ENCODE measurements around the gene CORO1C. TPM values are rescaled to one million over a fixed set of nuclear protein-coding genes. Genes with fewer than 3 reads are reported as not detected.

The CORO1C gene
- total RNA-seq, 1 donor from 2014 or later, result 65.3 TPM

DNA sequence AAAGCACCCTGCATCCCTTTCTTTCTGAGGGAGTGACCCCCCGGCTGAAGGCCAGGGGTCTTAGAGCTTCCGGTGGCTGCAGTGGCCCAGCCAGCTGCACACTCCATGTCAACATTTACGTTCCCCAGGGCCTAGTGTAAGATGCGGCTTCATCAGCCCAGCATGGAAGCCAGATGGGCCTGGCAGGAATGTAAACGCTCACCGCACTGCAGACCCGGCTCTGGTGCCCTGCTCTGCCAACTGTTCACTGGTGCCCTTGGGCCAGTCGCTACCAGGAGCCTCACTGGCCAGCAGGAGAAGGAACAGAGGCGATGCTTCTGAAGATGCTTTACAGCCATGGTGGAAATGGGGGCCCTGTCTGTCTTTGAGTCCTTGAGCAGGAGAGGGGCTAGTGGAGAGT lies 124.8 kb downstream of the CORO1C start:
- TF ChIP-seq, protein P1, sequence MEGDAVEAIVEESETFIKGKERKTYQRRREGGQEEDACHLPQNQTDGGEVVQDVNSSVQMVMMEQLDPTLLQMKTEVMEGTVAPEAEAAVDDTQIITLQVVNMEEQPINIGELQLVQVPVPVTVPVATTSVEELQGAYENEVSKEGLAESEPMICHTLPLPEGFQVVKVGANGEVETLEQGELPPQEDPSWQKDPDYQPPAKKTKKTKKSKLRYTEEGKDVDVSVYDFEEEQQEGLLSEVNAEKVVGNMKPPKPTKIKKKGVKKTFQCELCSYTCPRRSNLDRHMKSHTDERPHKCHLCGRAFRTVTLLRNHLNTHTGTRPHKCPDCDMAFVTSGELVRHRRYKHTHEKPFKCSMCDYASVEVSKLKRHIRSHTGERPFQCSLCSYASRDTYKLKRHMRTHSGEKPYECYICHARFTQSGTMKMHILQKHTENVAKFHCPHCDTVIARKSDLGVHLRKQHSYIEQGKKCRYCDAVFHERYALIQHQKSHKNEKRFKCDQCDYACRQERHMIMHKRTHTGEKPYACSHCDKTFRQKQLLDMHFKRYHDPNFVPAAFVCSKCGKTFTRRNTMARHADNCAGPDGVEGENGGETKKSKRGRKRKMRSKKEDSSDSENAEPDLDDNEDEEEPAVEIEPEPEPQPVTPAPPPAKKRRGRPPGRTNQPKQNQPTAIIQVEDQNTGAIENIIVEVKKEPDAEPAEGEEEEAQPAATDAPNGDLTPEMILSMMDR (IDR thresholded peaks at IDR 0.05; ENCODE audit: unreplicated experiment), result no peak
- Mint-ChIP-seq H3K36me3 (no peaks in the 10 kb centered on the region), H3K9me3 (no peaks in the 10 kb centered on the region), H3K27ac (no peak overlapping the region), H3K4me1 (peaks cover 7% of the 10 kb centered on the region), H3K4me3 (no peak overlapping the region), H3K27me3 (ENCODE audit: low read depth) (no peaks in the 10 kb centered on the region)
- DNase-seq (ENCODE audit: low spot score in 2 of 2, unreplicated experiment in 2 of 2), result no peak

DNA sequence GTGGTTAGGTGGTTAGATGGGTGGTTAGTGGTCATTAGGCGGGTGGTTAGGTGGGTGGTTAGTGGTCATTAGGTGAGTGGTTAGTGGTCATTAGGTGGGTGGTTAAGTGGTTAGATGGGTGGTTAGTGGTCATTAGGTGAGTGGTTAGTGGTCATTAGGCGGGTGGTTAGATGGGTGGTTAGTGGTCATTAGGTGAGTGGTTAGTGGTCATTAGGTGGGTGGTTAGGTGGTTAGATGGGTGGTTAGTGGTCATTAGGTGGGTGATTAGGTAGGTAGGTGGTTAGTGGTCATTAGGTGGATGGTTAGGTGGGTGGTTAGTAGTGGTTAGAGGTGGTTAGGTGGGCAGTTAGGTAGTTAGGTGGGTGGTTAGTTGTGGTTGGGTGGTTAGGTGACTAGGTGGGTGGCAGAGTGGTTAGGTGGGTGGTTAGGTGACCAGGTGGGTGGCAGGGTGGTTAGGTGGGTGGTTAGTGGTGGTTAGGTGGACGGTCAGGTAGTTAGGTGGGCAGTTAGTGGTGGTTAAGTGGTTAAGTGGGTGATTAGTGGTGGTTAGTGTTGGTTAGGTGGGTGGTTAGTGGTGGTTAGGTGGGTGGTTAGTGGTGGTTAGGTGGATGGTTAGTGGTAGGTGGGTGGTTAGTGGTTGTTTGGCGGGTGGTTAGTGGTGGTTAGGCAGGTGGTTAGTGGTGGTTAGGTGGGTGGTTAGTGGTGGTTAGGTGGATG lies 125.5 kb downstream of the CORO1C start:
- H3K27me3 Mint-ChIP-seq (ENCODE audit: low read depth), result no peaks in the 10 kb centered on the region
- no peak overlapping the region for H3K27ac Mint-ChIP-seq
- H3K4me1 Mint-ChIP-seq, result peaks cover 7% of the 10 kb centered on the region
- H3K36me3 Mint-ChIP-seq, result no peaks in the 10 kb centered on the region
- TF ChIP-seq, protein P1 (IDR thresholded peaks at IDR 0.05; ENCODE audit: unreplicated experiment), result no peak
- no peak for DNase-seq (ENCODE audit: low spot score in 2 of 2, unreplicated experiment in 2 of 2)
- no peak overlapping the region for H3K4me3 Mint-ChIP-seq
- no peaks in the 10 kb centered on the region for H3K9me3 Mint-ChIP-seq

DNA sequence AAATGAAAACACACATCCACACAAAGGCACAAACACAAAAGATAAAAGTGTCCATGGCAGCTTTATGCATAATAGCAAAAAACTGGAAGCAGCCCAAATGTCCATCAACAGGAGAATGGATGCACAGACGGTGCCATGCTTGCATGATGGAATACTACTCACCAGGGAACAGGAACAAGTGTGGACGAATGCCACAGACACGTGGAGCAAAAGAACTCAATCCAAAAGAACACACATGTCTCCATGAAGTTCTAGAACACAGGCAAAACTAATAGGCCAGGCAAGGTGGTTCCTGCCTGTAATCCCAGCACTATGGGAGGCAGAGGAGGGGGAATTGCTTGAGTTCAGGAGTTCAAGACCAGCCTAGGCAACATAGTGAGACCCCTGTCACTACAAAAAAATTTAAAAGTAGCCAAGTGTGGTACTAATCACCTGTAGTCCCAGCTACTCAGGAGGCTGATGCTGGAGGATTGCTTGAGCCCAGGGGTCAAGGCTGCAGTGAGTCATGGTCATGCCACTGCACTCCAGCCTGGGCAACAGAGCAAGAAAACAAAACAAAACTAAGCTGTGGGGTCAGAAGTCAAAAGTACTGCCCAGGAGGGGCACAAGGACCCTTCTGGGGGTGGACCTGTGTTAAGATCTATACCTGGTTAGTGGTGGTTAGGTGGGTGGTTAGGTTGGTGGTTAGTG lies 126.2 kb downstream of the CORO1C start:
- Mint-ChIP-seq H3K9me3 (no peaks in the 10 kb centered on the region), H3K27ac (no peak overlapping the region), H3K4me3 (no peak overlapping the region), H3K36me3 (no peaks in the 10 kb centered on the region), H3K27me3 (ENCODE audit: low read depth) (no peaks in the 10 kb centered on the region), H3K4me1 (peaks cover 7% of the 10 kb centered on the region)
- TF ChIP-seq, protein P1 (IDR thresholded peaks at IDR 0.05; ENCODE audit: unreplicated experiment), result no peak
- no peak for DNase-seq (ENCODE audit: low spot score in 2 of 2, unreplicated experiment in 2 of 2)

DNA sequence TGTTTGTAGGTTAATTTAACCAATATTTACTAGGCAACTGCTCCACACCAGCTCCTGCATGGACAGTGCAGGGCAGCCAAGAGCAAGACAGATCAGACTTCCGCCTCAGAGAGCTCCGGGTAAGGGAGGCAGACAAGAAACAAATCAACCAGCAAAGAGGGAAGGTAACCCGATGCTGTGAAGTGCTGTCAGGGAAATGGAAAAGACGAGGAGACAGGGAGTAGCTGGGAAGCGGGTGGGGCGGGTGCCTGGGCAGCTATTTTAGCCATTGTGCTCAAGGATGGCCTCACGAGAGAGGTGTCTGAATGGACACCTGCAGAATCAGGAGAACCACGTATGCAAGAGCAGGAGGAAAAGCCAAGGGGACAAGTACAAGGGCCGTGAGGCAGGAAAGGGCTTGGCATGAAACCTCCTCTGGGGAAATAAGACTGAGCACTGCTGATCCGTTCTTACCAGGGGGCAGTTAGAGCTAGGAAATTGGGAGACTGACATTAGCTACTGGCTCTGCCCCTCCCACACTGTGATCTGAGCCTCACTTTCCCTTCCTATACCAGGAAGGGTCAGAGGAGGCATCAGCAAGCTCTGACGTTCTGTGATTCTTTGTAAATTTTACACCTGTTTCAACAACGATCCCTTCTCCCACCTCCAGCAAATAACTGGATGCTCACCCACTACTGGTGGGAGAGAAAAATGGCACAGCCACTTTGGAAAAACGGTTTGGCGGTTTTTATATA lies 126.9 kb downstream of the CORO1C start:
- DNase-seq (ENCODE audit: low spot score in 2 of 2, unreplicated experiment in 2 of 2), result no peak
- Mint-ChIP-seq H3K9me3 (no peaks in the 10 kb centered on the region), H3K27me3 (ENCODE audit: low read depth) (no peaks in the 10 kb centered on the region), H3K4me1 (peaks cover 7% of the 10 kb centered on the region), H3K4me3 (no peak overlapping the region), H3K36me3 (no peaks in the 10 kb centered on the region), H3K27ac (peak overlapping the region; percentile 32)
- TF ChIP-seq, protein P1 (IDR thresholded peaks at IDR 0.05; ENCODE audit: unreplicated experiment), result no peak

DNA sequence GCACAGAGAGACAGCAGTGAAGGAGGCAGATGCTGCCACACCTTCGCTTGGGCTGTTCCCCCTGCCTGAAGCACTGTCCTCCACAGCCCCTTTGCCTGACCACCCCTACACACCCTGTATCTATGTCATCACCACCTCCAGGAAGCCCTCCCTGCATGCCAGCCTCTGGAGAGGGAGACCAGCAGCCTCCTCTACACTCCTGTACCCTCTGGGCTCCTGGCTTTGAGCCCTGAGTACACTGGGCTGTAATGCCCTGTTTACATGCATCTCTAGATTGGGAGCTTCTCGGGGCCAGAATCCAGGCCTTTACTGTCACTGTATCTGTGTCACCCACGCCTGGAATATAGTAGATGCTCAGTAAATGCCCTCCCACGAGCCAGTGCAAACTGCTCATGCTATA lies 127.6 kb downstream of the CORO1C start:
- TF ChIP-seq, protein P1 (IDR thresholded peaks at IDR 0.05; ENCODE audit: unreplicated experiment), result no peak
- no peaks in the 10 kb centered on the region for H3K9me3 Mint-ChIP-seq
- no peak overlapping the region for H3K4me3 Mint-ChIP-seq
- peak overlapping the region; percentile 32 for H3K27ac Mint-ChIP-seq
- DNase-seq (ENCODE audit: low spot score in 2 of 2, unreplicated experiment in 2 of 2), result no peak
- H3K4me1 Mint-ChIP-seq, result peaks cover 7% of the 10 kb centered on the region
- H3K36me3 Mint-ChIP-seq, result no peaks in the 10 kb centered on the region
- H3K27me3 Mint-ChIP-seq (ENCODE audit: low read depth), result no peaks in the 10 kb centered on the region

All from mesothelial cell of epicardium (in vitro differentiated cells).